ENCODE results near the gene PIM2.
A peak's percentile ranks its signal among the peaks of the same experiment; 100 is the strongest.

PIM2 gene

DNA sequence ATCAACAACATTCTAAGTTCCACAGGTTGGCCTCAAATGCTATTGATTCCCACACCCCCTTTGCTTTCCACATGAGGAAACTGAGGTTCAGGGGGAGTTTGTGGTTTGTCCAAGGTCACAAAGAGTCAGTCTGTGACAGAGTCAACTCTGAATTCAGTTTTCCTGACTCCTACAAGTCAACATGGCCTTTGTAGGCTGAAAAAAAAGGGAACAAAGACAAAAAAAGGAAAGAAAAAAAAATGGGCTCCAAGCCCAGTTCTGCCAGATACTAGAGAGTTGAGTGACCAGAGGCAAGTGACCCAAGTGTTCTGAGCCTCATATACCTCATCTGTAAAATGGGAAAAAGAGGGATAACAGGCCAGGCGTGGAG, 16.5 kb upstream of the PIM2 start:
- no peak for DNase-seq (ENCODE audit: low spot score)

DNA sequence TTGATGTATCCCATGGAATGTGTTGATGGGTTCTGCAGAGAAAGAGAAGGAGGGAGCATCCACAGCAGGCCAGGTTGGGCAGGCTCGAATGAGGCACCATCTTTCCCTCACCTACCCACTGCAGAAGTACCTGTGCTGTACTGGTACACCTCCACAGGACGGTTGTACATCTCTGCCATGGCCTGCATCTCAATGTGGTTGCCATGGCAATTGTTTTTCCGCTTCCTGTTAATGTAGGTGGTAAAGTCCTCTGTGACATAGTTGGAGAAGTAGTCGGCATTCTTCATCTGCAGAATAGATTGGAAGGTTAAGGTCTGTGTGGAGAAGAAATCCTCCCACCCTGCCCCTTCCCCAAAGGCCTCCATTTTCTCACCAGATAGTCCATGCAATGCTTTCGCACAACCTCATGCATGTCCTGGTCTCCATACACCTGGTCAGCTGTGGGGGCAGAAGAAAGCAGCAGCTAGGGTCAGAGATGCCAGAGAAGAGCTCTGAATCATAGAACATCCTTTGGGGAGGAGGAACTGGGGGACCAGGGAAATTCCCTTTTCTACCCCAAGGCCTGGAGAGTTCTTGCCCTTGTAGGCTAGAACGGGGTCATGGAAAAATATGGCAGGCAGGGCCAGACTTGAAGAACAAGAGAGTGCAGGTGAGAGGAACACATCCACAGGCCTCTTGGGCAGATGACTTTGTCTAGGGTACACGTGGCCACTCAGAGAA, 15.9 kb upstream of the PIM2 start:
- no peak for DNase-seq (ENCODE audit: low spot score)

DNA sequence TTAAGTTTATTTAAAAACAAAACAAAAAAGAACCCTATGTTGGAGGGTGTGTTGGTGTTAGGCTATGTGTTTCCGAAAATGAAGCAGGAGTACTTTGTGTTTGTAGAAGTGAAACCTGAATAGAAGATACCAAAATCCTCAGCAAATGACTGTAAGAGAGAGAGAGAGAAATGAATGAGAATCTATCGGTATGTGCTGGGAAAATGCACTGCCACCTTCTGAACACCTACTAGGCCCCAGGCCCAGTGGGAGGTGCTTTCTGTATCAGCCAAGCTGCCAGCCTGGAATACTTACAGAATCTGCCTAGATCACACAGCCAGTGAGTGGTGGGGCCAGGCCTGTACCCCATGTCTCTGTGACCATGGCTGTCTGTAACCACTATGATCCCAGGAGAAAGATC, 14.9 kb upstream of the PIM2 start:
- no peak for DNase-seq (ENCODE audit: low spot score)

DNA sequence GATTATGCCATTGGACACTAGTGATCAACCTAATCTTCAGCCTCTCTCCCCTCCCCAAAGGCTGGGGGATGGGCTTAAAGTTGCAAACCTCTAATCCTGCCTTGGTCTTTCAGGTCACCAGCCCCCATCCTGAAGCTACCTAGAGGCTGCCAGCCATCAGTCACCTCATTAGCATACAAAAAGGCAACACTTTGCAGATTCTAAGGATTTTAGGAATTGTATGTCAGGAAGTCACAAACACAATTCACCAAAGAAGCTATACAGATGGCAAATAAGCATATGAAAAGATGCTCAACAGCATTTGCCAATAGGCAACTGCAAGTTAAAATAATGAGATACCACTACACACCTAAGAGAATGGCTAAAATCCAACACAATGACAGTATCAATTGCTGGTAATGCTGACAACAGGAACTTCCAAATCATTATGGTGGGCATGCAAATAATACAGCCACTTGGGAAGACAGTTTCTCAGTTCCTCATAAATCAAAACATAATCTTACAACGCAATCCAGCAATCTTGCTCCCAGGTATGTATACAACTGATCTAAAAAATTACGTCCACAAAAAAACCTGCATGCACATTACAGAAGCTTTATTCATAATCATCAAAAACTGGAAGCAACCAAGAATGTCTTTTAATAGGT, 9.0 kb upstream of the PIM2 start:
- no peak for DNase-seq (ENCODE audit: low spot score)

- no peak for DNase-seq (ENCODE audit: low spot score)
Measured at GRCh38 chrX:48927123-48927522, 8.3 kb upstream of the PIM2 start.

- DNase-seq (ENCODE audit: low spot score): no peak
Measured at GRCh38 chrX:48924270-48924669, 5.4 kb upstream of the PIM2 start.

DNA sequence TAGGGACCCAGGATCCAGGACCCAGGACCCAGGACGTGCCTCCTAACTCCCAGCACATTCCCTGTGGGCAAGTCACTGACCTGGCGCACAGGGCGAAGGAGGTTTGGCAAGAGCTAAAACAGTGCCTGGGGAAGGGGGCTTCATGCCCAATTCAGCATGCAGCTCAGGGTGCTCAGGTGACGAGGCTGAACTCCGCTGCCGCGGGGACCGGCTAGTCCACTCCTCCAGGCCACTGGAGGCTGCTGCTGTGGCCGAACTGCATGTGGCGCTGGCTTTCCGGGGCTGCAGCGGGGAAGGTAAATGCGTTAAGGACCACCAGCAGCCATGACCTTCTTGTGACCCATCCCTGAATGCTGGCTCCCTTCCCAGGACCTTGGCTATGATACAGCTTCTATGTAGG, 4.9 kb upstream of the PIM2 start:
- no peak for DNase-seq (ENCODE audit: low spot score)

- DNase-seq (ENCODE audit: low spot score): no peak
Measured at GRCh38 chrX:48920718-48921104, 1.9 kb upstream of the PIM2 start.

DNA sequence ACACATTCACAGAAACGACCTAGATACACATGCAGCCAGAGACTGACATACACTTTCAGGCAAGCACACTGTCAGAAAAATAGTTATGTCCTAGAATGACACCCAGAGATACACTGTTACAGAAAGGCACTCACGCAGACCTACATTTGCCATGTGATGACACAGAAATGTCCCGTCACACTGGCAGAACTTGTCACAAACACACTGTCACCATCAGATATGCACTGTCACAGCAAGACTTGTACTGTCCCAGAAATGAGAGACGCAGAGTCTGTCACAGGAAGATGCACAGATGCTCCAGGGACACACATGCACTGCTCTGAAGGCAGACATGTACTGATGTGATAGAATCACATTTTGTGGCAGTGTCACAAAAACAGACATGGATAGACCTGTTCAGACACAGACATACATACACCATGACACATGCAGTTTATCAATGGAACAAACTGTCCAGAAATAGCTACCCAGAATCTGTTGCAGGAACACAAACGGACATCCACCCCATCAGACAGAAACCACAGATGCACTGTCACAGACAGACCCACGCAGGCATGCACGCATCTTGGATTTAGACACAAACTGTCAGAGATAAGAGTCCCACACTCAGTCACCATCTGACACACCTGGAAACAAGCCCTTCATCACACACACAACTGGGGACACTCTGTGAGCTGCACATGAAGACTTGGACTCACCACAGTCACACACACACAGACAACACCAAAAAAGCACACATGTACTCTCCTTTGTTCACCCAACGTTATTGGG, 1.3 kb upstream of the PIM2 start:
- no peak for DNase-seq (ENCODE audit: low spot score)

GRCh38 chrX:48919360-48919841, 577 bp upstream of the PIM2 start:
- no peak for DNase-seq (ENCODE audit: low spot score)

DNA sequence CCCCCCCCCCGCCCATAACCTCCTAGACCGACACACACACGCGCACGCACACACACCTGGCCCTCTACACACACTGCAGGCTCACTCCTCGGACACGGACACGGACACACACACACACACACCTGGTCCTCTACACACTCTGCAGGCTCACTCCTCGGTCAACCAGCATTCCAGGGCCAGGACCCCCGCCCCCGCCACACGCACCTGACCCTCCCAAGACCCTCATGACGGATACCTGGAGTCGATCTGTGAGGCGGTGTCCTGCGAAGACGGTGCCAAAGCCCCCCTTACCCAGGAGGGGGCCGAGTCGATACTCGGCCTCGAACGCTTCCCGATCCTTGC, 552 bp downstream of the PIM2 start:
- DNase-seq (ENCODE audit: low spot score): no peak

GRCh38 chrX:48917139-48918001, 1.5 kb downstream of the PIM2 start:
- peak; percentile 76 for DNase-seq (ENCODE audit: low spot score)

- no peak for DNase-seq (ENCODE audit: low spot score)
Measured at GRCh38 chrX:48914593-48915493, 4.0 kb downstream of the PIM2 start.

GRCh38 chrX:48913605-48914366, 5.0 kb downstream of the PIM2 start:
- no peak for DNase-seq (ENCODE audit: low spot score)

DNA sequence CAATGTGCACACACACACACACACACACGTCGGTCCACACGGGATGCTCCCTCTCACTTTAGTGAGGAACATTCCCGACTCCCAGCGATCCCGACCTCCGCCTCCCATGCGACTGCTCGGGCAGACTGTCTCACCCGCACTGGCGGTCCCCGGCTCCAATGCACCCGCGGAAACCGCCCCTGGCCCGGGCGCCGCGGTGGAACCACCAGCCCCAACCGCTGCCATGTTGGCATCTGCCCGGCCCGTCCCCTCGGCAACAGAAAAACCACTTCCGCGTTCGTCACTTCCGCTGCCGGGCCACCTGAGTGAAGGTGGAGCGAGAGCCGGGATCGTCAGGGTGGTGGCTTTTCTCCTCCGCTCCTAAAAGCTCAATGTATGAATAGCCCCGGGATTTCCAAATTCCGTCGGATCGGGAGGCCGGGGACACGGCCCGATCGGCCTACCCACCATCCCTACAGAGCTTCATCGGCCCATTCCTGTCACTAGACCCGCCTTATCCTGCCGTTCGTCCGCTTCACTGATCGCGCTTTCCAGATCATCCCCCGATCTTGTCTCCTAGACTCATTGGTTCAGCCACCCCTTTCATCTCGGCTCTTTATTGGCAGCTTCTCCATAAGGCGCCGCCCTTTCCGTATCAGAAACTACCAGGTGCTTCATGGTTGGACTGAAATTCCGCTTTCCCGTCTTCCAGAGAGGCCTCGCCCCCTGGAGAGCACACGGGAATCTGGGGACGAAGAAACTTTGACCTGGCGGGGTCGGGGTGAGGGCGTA, 7.2 kb downstream of the PIM2 start, which contains the start of gene SLC35A2:
SLC35A2 (minus strand) TSS at position 235 of the 771 bp plus-strand sequence; CDS start at position 225, 10 bp downstream.
- DNase-seq (ENCODE audit: low spot score): peak; percentile 70

DNA sequence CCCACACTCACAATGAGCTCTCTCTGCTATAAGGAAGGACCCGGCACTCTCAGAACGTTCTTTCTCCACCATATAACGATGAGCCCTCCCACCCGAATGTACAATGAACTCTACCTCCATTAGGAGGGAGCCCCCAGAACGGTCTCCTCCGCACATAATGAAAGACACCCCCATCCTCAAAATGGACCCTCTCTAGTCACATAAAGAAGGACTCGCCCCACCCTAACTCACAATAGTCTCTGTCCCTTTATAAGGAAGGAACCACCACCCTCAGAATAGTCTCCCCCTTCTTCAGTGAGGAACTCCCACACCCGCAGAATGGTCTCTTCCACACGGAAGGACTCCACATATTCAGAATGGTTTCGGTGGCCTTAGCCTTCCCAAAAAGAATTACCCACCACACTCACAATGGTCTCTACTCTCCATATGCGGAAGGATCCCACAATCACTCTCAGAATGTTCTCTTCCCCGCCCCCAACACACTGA, 7.9 kb downstream of the PIM2 start:
- DNase-seq (ENCODE audit: low spot score): no peak

DNA sequence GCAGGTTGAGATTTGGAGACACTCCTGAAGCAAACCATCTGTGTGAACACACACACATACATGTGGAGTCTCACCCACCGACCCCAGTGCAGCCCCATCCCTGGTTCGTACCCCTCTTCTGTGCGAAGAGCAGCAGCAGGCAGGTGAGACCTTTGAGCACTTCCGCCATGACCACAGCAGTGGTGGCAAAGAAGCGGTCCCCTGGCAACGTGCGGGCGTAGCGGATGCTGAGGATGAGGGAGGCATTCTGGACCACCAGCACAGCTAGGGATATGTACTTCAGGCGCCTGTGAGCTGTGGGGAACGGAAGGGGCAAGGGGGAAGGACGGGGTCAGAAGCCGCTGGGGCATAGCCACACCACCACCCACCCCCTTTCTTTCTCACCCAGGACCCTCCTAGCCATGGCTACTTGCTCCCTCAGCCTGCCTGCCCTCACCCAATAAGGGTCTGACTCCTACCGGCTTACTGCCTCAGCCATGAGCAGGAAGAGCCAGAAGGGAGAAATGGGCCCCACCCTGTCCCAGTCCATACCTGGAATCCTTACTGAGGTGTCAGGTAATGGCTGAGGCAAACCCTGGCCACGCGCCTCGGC, 9.0 kb downstream of the PIM2 start:
- DNase-seq (ENCODE audit: low spot score): no peak

DNA sequence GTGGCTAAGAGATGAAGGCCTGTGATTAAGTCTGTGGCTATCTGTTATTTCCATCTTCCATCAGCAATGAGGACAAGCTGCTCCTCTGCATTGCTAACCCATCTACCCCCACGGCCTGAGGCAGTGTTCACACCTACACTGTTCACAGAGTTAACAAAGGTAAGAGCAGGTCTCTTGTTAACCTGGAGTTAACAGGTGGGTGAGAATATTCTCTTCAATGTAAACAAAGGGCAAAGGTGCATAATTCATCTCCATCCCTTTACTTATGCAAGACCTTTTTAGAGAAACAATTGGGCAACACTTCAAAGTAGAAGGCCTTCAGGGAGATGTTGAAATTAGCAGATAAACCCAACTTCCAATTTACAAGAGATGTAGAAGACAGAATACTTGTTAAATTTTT, 10.2 kb downstream of the PIM2 start:
- no peak for DNase-seq (ENCODE audit: low spot score)
